Lung (tissue), 12 donors: ENCODE data around the gene KLHL6. TPM values are rescaled to one million over a fixed set of nuclear protein-coding genes. Genes with fewer than 3 reads are reported as not detected.

Experiments
- ATAC-seq: fragments of 200-7000 bp; cut with Tn5 transposase; one replicate; pipeline ENCODE4 v1.9.1; 2020; ENCODE audit warnings: moderate number of reproducible peaks; ENCODE audit not compliant: insufficient read depth, low FRiP score
- DNase-seq, 3 donors: peaks; one replicate each; pipeline ENCODE4 v3.0.0-alpha.2; 2013 to 2017
- H3K27ac ChIP-seq, 2 donors: one replicate each; pipeline ENCODE4 v1.5.1; 2013; ENCODE audit warnings: mild to moderate bottlenecking in 2 of 2, moderate library complexity in 2 of 2, control low read depth in 1 of 2, inconsistent platforms in 1 of 2, low read depth in 1 of 2, low read length in 1 of 2
- H3K27me3 ChIP-seq, 3 donors: one replicate each; pipeline ENCODE4 v1.5.1; 2013; ENCODE audit warnings: low read length in 2 of 3; ENCODE audit not compliant: control insufficient read depth in 3 of 3, insufficient read depth in 3 of 3
- H3K36me3 ChIP-seq, 4 donors: one replicate each; pipeline ENCODE4 v1.5.1; 2013; ENCODE audit warnings: low read length in 4 of 4, mild to moderate bottlenecking in 1 of 4, moderate library complexity in 1 of 4; ENCODE audit not compliant: control insufficient read depth in 4 of 4, insufficient read depth in 4 of 4
- H3K4me1 ChIP-seq, 5 donors: one replicate each; pipeline ENCODE4 v1.5.1; 2013; ENCODE audit warnings: low read length in 5 of 5, mild to moderate bottlenecking in 2 of 5, moderate library complexity in 1 of 5; ENCODE audit not compliant: control insufficient read depth in 5 of 5, insufficient read depth in 5 of 5
- H3K4me3 ChIP-seq: one replicate; pipeline ENCODE4 v1.5.1; 2013; ENCODE audit warnings: mild to moderate bottlenecking, control low read depth, moderate library complexity
- H3K9ac ChIP-seq, 2 donors: one replicate each; pipeline ENCODE4 v1.5.1; 2013; ENCODE audit warnings: low read length in 2 of 2, control low read depth in 1 of 2; ENCODE audit not compliant: insufficient read depth in 1 of 2
- H3K9me3 ChIP-seq, 4 donors: one replicate each; pipeline ENCODE4 v1.5.1; 2013; ENCODE audit warnings: low read length in 3 of 4, mild to moderate bottlenecking in 1 of 4, moderate library complexity in 1 of 4; ENCODE audit not compliant: control insufficient read depth in 4 of 4, insufficient read depth in 3 of 4
- WGBS, 2 donors: extraction: QIAGEN DNeasy Blood & Tissue Kit; methylation state at CpG; one replicate each; pipeline ENCODE4 v1.1.7; 2013; 5-methylcytosine and 5-hydroxymethylcytosine counted together
- polyA plus RNA-seq, 2 donors: library from polyadenylated mRNA; stranded (reverse); fragments of 200-250 nt; gene quantifications; one replicate each; pipeline ENCODE4 v1.2.1, GENCODE V29; 2013
- total RNA-seq, 2 donors: library from RNA; depleted of rRNA in 1 of 2; stranded (reverse); fragments of >200 nt in 1 of 2; gene quantifications; one replicate each; pipeline ENCODE4 v1.2.1, GENCODE V29; 2014 to 2021
- TF ChIP-seq, protein P1 (sequence below): IDR thresholded peaks from 2 replicates; pipeline ENCODE4 v1.5.1; 2012; ENCODE audit warnings: mild to moderate bottlenecking; ENCODE audit errors: control extremely low read depth, extremely low read depth
- donor health status: control.
- donor health status: control.
- donor health status: Bipolar disorder and iron deficiency.
- donor health status: healthy.
- donor health status: DM: yes; HTN: yes; CAD: no.

The KLHL6 gene
- total and polyA plus RNA-seq, 4 donors, result 3.4 to 18.0 (median 14.1) TPM

DNA sequence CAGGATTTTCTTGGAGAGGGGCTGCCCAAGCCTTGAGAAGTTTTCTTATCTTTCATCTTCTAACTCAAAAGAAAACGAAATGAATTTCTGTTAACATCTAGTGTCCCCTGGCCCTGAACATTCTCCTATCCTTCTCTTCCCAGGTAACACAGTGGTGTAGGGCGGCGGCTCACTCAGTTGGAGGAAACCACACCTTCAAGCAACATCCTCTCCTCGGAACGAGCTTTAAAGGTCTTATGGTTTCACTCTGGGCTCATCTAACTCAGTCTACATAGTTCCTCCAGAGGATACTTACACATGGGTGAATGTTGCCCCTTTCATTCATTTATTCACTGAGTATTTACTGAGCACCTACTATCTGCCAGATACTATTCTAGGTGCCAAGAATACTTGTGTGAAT is 31.0 kb upstream of the KLHL6 start:
- H3K9ac ChIP-seq, result no peak overlapping the region
- H3K36me3 ChIP-seq, result no peaks in the 10 kb centered on the region
- ATAC-seq (no peak), DNase-seq (no peak)
- H3K27ac ChIP-seq, result no peak overlapping the region
- peaks cover 6 to 29% (median 18%) of the 10 kb centered on the region in 5 donors for H3K4me1 ChIP-seq
- 41 to 51% methylated on average over 5 of the region's 5 CpGs for WGBS, 2 donors
- H3K4me3 ChIP-seq, result no peak overlapping the region
- TF ChIP-seq, protein P1, sequence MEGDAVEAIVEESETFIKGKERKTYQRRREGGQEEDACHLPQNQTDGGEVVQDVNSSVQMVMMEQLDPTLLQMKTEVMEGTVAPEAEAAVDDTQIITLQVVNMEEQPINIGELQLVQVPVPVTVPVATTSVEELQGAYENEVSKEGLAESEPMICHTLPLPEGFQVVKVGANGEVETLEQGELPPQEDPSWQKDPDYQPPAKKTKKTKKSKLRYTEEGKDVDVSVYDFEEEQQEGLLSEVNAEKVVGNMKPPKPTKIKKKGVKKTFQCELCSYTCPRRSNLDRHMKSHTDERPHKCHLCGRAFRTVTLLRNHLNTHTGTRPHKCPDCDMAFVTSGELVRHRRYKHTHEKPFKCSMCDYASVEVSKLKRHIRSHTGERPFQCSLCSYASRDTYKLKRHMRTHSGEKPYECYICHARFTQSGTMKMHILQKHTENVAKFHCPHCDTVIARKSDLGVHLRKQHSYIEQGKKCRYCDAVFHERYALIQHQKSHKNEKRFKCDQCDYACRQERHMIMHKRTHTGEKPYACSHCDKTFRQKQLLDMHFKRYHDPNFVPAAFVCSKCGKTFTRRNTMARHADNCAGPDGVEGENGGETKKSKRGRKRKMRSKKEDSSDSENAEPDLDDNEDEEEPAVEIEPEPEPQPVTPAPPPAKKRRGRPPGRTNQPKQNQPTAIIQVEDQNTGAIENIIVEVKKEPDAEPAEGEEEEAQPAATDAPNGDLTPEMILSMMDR, result no peak
- H3K9me3 ChIP-seq, result no peaks in the 10 kb centered on the region
- H3K27me3 ChIP-seq, result no peaks in the 10 kb centered on the region

DNA sequence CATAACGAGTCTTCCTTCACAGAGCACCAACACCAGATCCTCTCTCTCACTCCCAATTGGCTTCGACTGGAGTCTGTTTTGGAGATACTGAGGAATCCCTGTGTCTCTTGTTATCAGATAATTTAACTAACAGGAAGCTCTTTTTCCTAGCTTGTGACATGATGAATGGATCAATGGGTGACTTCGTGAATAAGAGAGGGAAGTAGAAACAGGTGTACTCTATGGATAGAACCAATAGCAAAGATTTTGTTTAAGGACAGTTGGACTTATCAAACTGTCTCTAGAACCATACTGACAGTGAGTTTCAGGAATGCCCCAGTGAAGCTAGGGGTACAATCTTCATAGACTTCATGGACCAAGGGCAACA is 29.4 kb upstream of the KLHL6 start:
- TF ChIP-seq, protein P1, result no peak
- H3K4me3 ChIP-seq, result no peak overlapping the region
- 46 to 47% methylated on average over 3 of the region's 3 CpGs for WGBS, 2 donors
- H3K27me3 ChIP-seq, result peaks cover 0 to 6% (median 0%) of the 10 kb centered on the region in 3 donors
- no peak for DNase-seq
- H3K27ac ChIP-seq, result peak overlapping the region; percentile 10 to 71
- ATAC-seq, result no peak
- H3K4me1 ChIP-seq, result peaks cover 7 to 29% (median 18%) of the 10 kb centered on the region in 5 donors
- H3K36me3 ChIP-seq, result no peaks in the 10 kb centered on the region
- no peaks in the 10 kb centered on the region for H3K9me3 ChIP-seq
- H3K9ac ChIP-seq, result no peak overlapping the region

DNA sequence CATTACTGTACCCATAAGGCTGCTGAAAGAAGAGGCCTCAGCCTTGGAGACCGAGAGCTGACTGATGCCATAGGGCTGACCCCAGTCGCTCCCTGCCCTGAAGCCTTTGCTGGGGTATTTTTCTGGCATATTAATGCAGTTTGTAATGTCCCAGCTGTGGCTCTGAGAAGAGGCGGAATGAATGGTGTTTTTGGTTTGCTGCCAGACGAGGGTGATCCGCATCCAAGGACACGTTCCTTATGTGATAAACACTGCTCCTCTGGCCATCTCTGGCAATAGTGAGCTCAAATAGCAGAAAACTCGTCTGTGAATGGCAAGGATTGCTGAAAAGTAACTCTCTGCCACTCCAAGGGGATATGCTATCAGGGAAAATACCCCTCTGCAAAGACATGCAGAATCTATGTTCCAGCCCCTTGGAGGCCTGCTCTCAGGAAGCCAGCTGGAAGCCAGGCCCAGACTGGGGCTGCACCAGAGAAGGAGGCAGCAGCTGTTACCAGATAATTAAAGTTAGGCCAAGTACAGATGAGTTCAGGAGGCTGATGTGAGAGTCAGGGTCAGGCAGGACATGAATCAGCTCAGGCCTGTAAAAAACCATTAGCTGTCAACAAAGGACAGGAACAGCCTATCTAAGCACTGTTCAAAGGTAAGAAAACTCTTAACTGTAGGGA is 28.9 kb upstream of the KLHL6 start:
- Histone ChIP-seq H3K4me1 (peaks cover 7 to 29% (median 18%) of the 10 kb centered on the region in 5 donors), H3K27ac (peak overlapping the region; percentile 71), H3K9ac (no peak overlapping the region), H3K9me3 (no peaks in the 10 kb centered on the region), H3K27me3 (peaks cover 0 to 6% (median 0%) of the 10 kb centered on the region in 3 donors), H3K36me3 (no peaks in the 10 kb centered on the region), H3K4me3 (no peak overlapping the region)
- 62 to 78% methylated on average over 7 of the region's 7 CpGs for WGBS, 2 donors
- DNase-seq, result peak; percentile 91 to 96 (median 96)
- TF ChIP-seq, protein P1, result no peak
- ATAC-seq, result no peak
